GM19023 (cell line): ENCODE data around the gene KIRREL3.

Experiments
- ATAC-seq: cut with Tn5 transposase; IDR thresholded peaks from one replicate; pipeline ENCODE4 v1.9.1; 2021; ENCODE audit warnings: mild to moderate bottlenecking, moderate library complexity; ENCODE audit not compliant: unreplicated experiment

The KIRREL3 gene

GRCh38 chr11:126459691-126460281, 540.8 kb downstream of the KIRREL3 start:
- no peak for ATAC-seq

GRCh38 chr11:126457817-126458216, 542.8 kb downstream of the KIRREL3 start:
- ATAC-seq, result no peak

DNA sequence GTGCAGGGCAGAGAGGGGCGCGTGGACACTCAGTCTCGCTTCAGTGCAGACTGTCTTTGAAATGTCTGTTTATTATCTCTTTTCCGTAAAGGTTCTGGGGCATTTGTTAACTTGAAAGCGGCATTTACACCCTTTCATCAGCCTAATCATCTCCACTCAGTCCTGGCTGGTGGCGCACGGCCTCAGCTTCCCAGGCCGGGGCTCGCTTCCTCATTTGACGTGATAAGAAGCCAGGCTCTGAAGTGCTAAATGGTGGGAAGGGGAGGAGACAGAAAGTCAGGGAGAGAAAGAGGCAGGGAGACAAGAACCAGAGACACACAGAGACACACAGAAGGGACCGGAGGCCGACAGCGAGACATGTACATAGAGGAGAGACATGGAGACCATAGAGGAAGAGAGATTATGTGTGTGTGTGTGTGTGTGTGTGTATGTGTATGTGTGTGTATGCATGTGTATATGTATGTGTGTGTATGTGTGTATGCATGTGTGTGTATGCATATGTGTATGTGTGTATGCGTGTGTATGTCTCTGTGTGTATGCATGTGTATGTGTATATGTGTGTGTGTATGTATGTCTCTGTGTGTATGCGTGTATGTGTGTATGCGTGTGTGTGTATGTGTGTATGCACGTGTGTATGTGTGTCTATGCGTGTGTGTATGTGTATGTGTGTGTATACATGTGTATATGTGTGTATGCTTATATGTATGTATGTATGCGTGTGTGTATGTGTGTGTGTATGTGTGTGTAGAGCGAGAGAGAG, 543.6 kb downstream of the KIRREL3 start:
- ATAC-seq, result no peak

DNA sequence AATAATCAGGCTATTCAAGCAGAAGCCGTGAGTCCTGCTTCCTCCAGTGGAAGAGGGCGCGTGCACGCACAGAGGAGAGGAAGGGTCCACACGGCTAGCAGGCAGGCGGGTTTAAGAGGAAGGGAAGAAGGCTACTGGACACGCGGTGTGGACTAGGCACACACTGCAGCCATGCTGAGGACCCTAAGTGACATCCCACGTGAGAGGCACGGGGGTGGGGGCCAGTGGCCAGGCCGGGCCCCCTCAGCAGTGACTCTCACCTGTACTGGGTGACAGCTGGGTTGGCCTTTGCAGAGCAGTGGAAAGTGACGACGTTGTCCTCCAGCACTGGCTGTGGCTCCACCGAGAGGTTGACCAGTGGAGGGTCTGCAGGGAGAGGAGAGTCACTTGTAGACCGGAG, 544.5 kb downstream of the KIRREL3 start:
- no peak for ATAC-seq

GRCh38 chr11:126452241-126453101, 548.1 kb downstream of the KIRREL3 start:
- no peak for ATAC-seq

GRCh38 chr11:126451211-126451802, 549.3 kb downstream of the KIRREL3 start:
- no peak for ATAC-seq

DNA sequence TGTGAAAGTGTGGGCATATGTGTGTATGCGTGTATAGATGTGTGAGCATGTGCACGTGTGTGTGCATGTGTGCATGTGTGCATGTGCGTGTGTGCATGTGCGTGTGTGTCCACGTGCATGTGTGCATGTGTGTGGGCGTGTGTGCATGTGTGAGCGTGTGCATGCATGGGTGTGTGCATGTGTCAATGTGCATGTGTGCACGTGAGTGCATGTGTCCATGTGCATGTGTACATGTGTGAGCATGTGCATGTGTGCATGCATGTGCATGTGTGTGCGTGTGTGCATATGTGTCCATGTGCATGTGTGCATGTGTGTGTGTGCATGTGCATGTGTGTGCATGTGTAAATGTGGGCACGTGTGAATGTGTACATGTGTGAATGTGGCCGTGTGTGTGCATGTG, 549.8 kb downstream of the KIRREL3 start:
- no peak for ATAC-seq

- ATAC-seq, result no peak
These were observed 550.4 kb downstream of the KIRREL3 start for GRCh38 chr11:126450198-126450597.

DNA sequence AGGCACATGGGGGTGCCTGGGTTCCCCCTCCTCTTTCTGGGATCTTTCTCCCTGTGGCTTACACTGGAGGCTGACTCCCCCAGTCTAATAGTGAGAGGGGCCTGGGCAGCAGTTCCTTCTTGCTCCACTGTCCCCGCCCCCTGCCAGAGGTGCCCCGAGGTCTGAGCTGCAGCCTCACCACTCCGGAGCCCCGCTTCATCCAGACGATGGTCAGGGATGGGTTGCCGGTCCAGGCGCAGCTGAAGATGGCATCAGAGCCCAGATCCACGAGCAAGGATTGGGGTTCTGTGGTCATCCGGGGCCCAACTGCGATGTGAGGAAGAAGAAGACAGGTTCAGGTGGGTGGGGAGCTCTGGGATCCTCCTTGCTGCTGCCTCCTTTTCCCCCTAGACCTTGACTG, 554.0 kb downstream of the KIRREL3 start:
- no peak for ATAC-seq

DNA sequence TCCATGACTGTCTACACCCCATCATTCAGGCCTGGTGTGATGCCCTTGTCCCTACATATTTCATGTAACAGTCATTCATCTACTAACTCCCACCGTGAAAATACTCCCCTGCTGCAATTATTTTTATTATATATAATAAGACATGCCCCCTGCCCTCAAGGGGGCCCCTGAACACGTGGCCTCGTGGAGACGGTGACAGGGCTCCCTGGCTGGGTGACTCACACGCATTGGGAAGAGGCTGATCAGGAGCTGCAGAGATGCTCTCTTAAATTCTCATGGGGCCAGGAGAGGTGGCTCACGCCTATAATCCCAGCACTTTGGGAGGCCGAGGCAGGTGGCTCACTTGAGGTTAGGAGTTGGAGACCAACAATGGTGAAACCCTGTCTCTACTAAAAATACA, 556.5 kb downstream of the KIRREL3 start:
- no peak for ATAC-seq

- ATAC-seq, result no peak
These were observed 557.5 kb downstream of the KIRREL3 start for GRCh38 chr11:126443120-126443519.

DNA sequence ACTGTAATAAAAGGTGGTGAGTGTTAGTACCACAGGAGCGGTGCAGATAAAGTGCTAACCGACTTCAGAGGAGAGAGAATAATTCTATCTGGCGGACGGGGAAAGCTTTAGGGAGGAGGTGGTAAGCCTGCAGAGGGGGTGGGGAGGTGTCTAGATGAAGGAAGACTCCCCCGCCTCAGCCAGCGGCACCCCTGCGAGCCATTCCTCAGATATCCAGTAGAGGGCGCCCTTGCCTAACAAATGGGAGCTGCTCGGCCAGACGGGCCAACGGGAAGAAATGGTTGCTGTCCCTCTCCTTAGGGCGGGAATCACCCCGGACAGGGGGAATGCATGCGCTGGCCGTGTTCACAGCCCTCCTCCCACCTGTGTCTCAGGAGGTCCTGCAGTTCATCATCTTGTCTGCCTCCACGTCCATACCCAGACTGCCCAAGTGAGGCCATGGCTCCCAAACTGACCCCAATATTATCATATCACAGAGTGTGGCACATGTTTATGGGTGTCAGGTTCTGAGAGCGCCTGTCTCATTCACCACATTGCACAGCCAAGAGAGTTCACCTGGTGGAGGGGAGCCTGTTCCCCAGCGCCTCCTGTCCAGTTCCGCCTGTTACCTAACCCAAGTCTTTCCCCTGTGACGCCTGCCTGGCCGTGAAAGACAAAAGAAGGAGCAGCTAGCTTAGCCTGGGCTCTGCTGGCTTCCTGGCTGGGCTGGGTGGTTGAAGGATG, 559.6 kb downstream of the KIRREL3 start:
- no peak for ATAC-seq

- no peak for ATAC-seq
These were observed 560.3 kb downstream of the KIRREL3 start for GRCh38 chr11:126440276-126440675.

GRCh38 chr11:126438691-126439090, 561.9 kb downstream of the KIRREL3 start:
- ATAC-seq, result no peak

DNA sequence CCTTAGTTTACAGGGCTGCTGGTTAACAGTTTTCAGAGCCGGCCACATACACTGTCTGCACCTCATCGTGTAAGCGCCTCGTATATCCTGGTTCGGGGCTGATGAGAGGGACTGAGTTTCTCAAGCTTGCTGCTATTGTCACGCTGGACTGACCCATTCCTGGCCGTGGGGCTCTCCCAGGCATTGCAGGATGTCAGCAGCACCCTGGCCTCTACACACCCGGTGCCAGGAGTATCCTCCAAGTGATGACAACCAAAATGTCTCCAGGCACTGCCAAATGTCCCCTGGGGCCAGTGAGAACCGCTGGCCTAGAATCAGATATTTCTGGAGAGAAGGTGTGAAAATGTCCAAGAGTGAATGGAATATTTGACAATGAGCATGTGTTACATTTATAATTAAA, 562.3 kb downstream of the KIRREL3 start:
- no peak for ATAC-seq

DNA sequence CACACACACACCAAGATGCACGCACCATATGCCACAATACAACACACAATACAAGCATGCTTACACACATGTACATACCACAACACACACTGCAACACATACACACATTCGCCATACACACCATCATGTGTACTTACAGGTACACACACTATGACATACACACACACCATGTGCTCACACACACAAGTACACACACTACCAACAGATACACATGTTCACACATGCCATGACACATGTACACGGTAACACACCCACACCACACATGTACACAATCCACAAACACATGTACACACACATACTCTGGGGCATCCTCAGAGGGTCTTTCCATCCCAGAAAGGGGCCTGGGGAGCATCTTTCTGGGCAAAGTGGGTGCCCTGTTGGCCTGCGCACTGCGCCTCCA, 562.8 kb downstream of the KIRREL3 start:
- ATAC-seq, result no peak

- ATAC-seq, result no peak
These were observed 564.3 kb downstream of the KIRREL3 start for GRCh38 chr11:126436209-126436755.

DNA sequence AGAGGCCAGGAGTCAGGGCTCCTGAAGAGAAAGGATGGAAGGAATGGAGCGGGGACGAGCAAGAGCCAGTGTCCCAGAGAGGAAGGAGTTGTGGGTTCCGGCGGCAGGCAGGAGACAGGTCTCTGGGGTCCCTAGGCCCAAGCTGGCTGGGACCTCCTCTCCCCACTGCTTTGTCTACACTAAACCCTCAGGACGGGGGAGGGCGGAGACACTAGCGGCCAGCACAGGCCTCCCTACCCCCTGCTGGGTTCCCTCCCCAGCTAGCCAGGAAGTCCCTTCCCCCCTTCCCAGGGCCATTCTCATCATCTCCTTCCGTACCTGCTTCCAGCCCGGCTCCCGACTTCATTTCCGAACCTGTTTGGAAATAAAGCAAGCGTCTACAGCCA, 565.6 kb downstream of the KIRREL3 start:
- ATAC-seq, result no peak

DNA sequence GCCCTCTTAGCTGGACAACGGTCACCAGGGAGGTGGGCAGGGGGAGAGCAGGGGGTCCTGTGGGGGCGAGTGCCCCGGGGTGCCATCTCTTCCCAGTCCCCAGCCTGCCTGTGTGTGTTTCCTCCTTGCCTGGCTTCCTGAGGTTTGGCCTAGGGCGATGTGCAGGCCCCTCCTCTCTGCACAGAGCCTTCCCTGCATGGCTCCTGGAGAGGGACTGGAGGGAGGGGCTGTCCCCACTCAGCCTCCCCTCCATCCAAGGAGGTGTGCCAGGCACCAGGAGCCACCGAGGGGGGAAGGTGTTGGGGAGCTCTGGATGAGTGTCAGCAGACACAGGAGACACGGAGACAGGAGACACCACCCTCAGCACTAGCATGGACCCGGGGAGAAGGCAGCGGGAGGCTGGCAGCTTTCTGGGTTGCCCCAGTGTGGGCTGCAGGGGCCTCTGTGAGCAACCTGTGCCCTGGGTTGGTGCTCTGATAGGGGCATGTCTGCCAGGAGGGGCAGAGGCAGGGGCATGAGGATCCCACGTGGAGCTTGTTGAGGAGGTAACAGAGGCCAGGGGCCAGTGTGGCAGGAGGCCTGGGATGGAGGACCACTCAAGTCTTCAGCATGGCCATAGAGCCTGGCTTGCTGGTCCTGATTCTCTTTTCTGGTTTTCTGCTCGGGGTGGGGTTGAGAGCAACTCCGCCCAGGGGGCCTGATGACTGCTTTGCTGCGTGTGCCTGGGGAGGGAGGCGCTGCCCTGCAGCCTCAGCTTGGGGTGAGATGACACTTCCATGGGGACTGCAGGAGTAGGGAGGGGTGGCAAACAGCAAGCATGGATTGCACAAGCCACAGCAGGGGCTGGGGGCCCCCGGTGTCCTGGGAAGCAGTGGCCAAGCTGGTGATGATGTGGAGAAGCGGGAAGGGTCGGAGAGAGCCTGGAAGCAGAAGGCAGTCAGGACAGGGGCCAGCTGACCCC, 566.3 kb downstream of the KIRREL3 start:
- no peak for ATAC-seq
